MM.1S (cell line): ENCODE measurements around the gene SFMBT1.

Experiments
- CTCF ChIP-seq: fragments of 300-600 bp; sonication (generic); IDR thresholded peaks from 2 replicates; pipeline ENCODE4 v1.5.1; 2016; ENCODE audit warnings: antibody characterized with exemption, low read length, mixed read lengths
- EZH2phosphoT487 ChIP-seq: fragments of 300-600 bp; sonication (generic); IDR thresholded peaks from 2 replicates; pipeline ENCODE4 v1.6.1; 2018; ENCODE audit warnings: antibody characterized with exemption, low read length

DNA sequence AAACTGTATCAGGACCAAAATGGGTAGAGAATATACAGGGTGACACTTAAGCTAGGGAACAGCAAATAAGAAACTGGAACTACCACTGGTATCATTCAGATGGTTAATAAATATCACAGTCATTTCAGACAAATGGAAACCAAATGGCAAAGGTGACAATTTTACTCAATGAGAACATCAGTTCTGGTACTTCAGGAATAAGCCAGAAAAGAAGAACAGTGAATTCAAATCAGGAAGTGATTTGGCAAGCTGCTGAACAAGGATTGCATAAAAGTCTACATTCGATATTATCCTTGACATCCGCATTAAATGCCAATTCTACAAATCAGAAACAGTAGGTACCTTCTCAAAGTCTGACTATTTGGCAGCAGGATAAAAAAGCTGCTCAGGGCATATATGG is 125.0 kb downstream of the SFMBT1 start:
- TF ChIP-seq CTCF (no peak), EZH2phosphoT487 (no peak)
